Measurements from ENCODE around the gene FLOT2.
"Not testable (repeated sequence)": the region's sequence is repeated elsewhere in the genome, so short reads cannot be mapped to it uniquely, and the experiment has no call there.

The FLOT2 gene

DNA sequence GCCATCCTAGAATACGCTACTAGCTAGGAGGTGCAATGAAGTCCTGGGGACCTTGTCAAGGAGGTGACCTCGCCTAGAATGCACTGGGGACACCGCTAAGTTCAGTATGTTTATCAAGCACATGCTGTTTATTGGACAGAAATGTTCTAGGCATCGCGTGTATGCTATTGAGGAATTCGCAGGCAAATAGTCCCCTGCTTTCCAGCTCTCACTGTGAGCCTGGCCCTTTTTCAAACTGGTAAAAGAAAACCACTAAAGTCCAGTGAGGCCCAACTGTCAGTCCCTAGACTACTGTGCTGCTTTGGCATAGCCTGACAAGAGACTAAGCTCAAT is 53.8 kb downstream of the FLOT2 start:
- DNase-seq (ENCODE audit: low read depth), result no peak

DNA sequence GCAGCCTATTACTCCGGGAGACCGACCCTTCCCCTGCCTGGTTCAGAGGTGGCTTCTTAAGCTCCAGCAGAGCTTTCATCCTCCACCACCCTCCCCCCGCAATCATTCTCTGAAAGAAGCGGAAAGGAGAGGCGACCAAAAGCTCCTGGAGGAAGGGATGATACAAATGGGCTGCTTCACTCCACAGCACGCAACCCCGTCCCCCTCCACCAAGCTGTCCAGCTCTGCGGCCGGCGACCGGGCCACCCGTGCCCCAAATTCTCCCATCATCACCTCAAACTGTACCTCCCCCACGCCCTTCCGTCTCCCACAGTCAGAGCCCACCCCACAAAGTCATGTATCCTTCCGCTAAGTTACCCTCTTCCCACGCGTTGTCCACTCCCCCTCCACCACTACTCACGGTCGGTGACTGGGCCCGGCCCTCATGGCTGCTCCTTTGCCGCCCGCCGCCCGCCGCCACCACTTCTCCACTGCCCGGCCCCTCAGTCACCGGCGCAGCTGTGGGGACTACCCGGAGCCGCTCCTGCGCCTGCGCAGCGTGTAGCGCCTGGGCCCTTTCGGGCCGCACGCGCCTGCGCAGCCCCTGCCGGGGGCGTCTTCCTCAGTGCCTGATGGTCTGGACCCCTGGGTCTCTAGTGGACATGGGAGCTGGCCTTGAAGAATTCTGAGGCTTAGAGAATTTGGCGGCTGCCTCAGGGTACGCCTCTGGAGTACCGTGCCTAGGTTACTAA is 55.1 kb downstream of the FLOT2 start, which contains the start of gene FAM222B:
FAM222B (minus strand) TSS at position 509 of the 731 bp plus-strand sequence. CDS start 76,123 bp downstream, outside the sequence.
- DNase-seq (ENCODE audit: low read depth), result peak; percentile 76

DNA sequence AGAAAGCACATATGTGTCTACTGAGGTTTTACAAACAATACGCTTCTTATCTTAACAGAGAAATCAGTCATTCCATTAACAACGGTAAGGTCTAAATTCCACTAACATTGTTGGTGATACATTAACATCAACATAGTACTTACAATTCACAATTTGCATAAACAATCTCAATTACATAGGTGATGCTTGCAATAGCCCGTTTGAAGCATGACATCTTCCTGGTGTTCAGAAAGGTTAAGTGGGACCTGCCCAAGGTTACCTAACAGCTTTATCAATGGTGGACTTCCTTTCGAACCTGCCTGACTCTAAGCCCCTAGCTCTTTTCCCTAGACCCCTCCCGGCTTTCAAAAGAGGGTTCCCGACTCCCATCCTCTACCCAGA is 55.6 kb downstream of the FLOT2 start:
- DNase-seq (ENCODE audit: low read depth), result no peak

DNA sequence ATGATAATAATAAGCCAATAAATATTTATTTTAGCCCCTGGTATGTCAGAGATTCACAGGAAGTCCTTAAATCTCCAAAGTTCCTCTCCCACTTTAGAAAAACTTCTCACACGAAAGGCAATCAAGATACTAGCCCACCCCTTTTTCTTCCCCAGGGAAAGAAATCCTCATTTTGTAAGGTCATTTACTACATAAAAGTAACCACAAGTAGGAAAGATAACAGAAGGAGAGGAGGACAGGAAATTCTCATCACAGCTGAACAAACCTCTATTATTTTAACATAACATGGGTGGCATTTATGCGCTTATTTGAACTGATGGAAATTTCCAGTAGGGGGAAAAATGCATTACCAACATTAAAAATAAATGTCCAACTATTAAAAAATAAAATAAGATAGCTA is 58.3 kb downstream of the FLOT2 start:
- DNase-seq (ENCODE audit: low read depth), result no peak

GRCh38 chr17:28836541-28836940 is 61.0 kb downstream of the FLOT2 start:
- DNase-seq (ENCODE audit: low read depth), result not testable (repeated sequence)

DNA sequence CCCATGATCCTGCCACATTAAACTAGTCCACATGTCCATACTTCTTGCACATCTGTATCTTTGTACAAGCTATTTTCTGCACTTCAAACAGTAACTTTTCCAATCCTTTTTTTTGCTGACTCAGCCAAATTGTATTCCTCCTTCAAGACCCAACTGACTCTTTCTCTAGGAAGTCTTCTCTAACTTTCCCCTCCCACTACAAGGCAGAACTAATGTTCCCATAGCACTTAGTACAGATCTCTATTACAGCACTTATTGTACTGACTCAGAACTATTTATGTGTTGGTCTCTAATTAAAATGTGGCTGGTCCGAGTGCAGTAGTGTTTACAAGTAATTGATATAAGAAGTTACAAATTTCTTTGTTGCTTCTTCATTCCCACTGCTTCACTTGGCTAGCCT is 63.1 kb downstream of the FLOT2 start:
- no peak for DNase-seq (ENCODE audit: low read depth)
